ENCODE measurements around the gene OR2B2. TPM values are rescaled to one million over a fixed set of nuclear protein-coding genes. Genes with fewer than 3 reads are reported as not detected.

OR2B2 gene
- total RNA-seq, 2 experiments from 2014 or later: not detected

DNA sequence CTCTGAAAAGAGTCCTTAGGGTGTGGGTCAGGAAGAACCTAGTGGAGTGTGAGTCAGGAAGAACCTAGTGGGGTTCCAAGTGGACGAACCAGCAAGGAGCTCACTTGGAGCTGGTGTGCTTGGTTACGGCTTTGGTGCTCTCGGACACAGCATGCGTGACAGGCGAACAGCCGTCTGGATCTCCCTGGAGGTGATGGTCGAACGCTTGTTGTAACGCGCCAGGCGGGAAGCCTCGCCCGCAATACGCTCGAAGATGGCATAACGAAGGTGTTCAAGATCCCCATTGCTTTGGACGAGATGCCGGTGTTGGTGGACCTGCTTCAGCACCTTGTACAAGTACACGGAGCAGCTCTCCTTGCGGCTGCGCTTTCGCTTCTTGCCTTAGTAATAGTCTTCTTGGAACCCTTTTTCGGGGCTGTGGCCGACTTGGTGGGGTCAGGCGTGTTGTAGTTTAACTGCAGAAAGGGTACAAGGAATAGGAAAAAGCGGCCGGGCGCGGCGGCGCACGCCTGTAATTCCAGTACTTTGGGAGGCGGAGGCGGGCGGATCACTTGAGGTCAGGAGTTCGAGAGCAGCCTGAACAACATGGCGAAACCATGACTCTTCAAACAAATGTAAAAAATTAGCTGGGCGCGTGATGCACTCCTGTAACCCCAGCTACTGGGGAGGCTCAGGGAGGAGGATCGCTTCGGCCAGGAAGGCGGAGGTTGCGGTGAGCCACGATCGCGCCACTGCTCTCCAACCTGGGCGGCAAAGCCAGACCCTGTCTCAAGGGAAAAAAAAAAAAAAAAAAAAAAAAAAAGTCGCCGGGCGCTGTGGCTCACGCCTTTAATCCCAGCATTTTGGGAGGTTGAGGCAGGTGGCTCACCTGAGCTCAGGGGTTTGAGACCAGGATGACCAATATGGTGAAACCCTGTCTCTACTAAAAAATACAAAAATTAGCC is 48.0 kb downstream of the OR2B2 start:
- peak; percentile 59 for DNase-seq
- H3K9me3 Mint-ChIP-seq: no peaks in the 10 kb centered on the region
- peaks cover 18% of the 10 kb centered on the region for H3K36me3 Mint-ChIP-seq (ENCODE audit: low read depth)
- CTCF ChIA-PET: interaction anchor here (0.7 to 13.2 kb wide), 10 partner anchors 14 to 1668 kb away, joined by 3 to 190 read pairs (median 11); a partner anchor contains a TSS
- POLR2A ChIA-PET: interaction anchor here (0.8 to 18.7 kb wide), 51 partner anchors 8 to 1847 kb away, joined by 3 to 2396 read pairs (median 12); partner anchors contain the start of genes TRIM27, ZNF184 and ZSCAN31
- peak overlapping the region; percentile 99 for H3K27ac Mint-ChIP-seq
- peak overlapping the region; percentile 81 for H3K4me3 Mint-ChIP-seq
- peaks cover 10% of the 10 kb centered on the region for H3K27me3 Mint-ChIP-seq
- peaks cover 56% of the 10 kb centered on the region for H3K4me1 Mint-ChIP-seq

DNA sequence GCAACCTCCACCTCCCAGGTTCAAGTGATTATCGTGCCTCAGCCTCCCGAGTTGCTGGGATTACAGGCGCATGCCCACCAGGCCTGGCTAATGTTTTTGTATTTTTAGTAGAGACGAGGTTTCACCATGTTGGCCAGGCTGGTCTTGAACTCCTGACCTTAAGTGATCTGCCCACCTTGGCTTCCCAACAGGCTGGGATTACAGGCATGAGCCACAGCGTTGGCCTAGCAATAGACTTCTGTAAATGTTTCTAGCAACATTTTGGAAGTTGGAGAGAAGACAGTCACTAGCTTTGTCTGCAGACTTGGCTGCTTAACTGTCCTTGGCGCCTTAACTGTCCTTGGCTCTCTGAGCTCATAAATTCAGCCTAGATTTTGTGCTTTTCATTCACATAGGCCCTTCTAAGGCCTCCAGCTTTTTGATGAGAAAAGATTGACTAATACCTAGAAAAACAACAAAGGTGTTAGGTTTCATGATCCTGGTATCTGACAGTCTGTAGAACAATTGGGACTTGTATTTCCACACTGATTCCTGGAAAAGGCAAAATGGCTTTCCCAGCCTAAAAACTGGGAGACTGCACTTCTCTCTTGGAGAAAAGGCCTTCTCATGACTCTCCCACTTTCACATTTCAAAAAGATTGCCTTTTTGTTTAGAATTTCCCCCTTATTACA is 49.7 kb downstream of the OR2B2 start:
- H3K36me3 Mint-ChIP-seq (ENCODE audit: low read depth): peaks cover 18% of the 10 kb centered on the region
- peaks cover 41% of the 10 kb centered on the region for H3K4me1 Mint-ChIP-seq
- no peak for DNase-seq
- H3K27ac Mint-ChIP-seq: no peak overlapping the region
- H3K9me3 Mint-ChIP-seq: no peaks in the 10 kb centered on the region
- ChIA-PET CTCF (interaction anchor here (13.2 kb wide), 1 partner anchor 33 kb away, joined by 190 read pairs; a partner anchor contains a TSS), POLR2A (interaction anchor here (0.9 to 18.7 kb wide), 9 partner anchors 11 to 52 kb away, joined by 3 to 2396 read pairs (median 6); a partner anchor contains a TSS)
- no peak overlapping the region for H3K4me3 Mint-ChIP-seq
- peaks cover 10% of the 10 kb centered on the region for H3K27me3 Mint-ChIP-seq

DNA sequence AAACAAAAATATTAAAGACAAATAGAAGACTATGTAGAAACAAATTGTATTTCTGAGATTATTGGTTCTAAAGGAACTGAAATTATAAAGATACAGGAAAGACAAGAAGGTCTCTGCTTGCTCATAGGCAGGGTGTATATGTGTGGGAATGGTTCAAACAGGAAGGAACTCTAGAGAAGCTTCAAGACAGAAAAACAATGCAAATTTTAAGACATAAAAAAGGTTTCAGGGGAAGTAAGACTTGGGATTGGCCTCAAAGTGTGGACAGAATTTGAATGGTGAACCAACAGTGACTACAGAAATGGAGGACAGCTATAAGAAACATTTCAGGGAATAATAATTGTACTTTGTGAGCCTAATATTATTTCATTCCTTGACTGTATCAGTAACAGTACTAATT is 50.3 kb downstream of the OR2B2 start:
- Mint-ChIP-seq H3K36me3 (ENCODE audit: low read depth) (peaks cover 14% of the 10 kb centered on the region), H3K9me3 (no peaks in the 10 kb centered on the region), H3K27me3 (peaks cover 10% of the 10 kb centered on the region), H3K4me3 (no peak overlapping the region), H3K27ac (no peak overlapping the region), H3K4me1 (peaks cover 34% of the 10 kb centered on the region)
- no peak for DNase-seq
- ChIA-PET POLR2A (interaction anchor here (0.9 to 18.7 kb wide), 11 partner anchors 11 to 51 kb away, joined by 3 to 2396 read pairs (median 5); a partner anchor contains a TSS), CTCF (interaction anchor here (13.2 kb wide), 1 partner anchor 34 kb away, joined by 190 read pairs; a partner anchor contains a TSS)

- Mint-ChIP-seq H3K4me1 (peaks cover 31% of the 10 kb centered on the region), H3K27ac (no peak overlapping the region), H3K36me3 (ENCODE audit: low read depth) (peaks cover 11% of the 10 kb centered on the region), H3K9me3 (no peaks in the 10 kb centered on the region), H3K27me3 (peaks cover 10% of the 10 kb centered on the region), H3K4me3 (no peak overlapping the region)
- ChIA-PET CTCF (no interaction called here), POLR2A (interaction anchor here (0.9 to 18.7 kb wide), 10 partner anchors 12 to 684 kb away, joined by 3 to 2396 read pairs (median 4); a partner anchor contains a TSS)
- no peak for DNase-seq
These were observed 50.8 kb downstream of the OR2B2 start for GRCh38 chr6:27861276-27861840.

Other genes with a start within 250 kb of the OR2B2 start
- gene OR2B6, start 44.8 kb upstream of the OR2B2 start, total RNA-seq: not detected
- under 1 TPM; 0.40 to 0.50 TPM for gene ZNF165, start 168.2 kb upstream of the OR2B2 start, total RNA-seq
- 1 to 10 TPM; 5.3 TPM for gene ZSCAN16, start 212.2 kb upstream of the OR2B2 start, total RNA-seq
- gene ZKSCAN8, start 229.5 kb upstream of the OR2B2 start, total RNA-seq: 10 to 100 TPM; 20.9 to 21.6 TPM

Measured in activated CD4-positive, alpha-beta memory T cell treated with anti-CD3 and anti-CD28 coated beads, Interleukin-2, amount 10 ng/mL, durations not matched to agents 7 days and 5 days (primary cell).